Measurements from ENCODE around the gene CTNNBL1.

DNA sequence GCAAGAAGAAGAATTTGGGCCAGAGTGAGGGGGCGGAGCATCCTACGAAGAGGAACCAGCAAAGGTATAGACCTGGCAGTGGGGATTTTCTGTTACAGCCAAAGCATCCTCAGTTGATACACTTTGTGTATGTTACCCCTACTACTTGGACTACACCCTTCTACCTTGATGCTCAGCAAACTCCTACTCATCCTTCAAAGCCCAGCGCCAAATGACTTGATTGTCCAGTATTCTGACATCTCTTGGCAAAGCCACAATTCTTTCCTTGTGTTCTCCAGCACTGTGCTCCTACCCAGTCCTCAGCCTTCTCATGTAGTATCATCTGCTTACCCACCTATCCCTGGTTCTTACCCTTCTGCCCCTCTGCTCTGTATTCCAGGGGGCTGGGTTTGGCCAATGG lies 21.7 kb upstream of the CTNNBL1 start:
- TF ChIP-seq, protein P1, sequence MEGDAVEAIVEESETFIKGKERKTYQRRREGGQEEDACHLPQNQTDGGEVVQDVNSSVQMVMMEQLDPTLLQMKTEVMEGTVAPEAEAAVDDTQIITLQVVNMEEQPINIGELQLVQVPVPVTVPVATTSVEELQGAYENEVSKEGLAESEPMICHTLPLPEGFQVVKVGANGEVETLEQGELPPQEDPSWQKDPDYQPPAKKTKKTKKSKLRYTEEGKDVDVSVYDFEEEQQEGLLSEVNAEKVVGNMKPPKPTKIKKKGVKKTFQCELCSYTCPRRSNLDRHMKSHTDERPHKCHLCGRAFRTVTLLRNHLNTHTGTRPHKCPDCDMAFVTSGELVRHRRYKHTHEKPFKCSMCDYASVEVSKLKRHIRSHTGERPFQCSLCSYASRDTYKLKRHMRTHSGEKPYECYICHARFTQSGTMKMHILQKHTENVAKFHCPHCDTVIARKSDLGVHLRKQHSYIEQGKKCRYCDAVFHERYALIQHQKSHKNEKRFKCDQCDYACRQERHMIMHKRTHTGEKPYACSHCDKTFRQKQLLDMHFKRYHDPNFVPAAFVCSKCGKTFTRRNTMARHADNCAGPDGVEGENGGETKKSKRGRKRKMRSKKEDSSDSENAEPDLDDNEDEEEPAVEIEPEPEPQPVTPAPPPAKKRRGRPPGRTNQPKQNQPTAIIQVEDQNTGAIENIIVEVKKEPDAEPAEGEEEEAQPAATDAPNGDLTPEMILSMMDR (IDR thresholded peaks at IDR 0.05): no peak
- no peak for TF ChIP-seq POLR2A (IDR thresholded peaks at IDR 0.05)

Measured in uterus (tissue), 2 donors.